Transverse colon (tissue), 4 donors: ENCODE measurements around the gene LAMB1.

Experiments used
- EP300 ChIP-seq: sonication (generic); formaldehyde crosslinking; IDR thresholded peaks from one replicate; pipeline ENCODE4 v1.6.1; 2017; ENCODE audit warnings: antibody characterized with exemption, low read depth
- POLR2A ChIP-seq: fragments of 450-650 bp; IDR thresholded peaks from one replicate; pipeline ENCODE4 v1.6.1; 2016; ENCODE audit warnings: antibody characterized with exemption, mild to moderate bottlenecking, moderate library complexity
- POLR2AphosphoS5 ChIP-seq, 3 donors: sonication (generic); formaldehyde crosslinking; IDR thresholded peaks; one replicate each; pipeline ENCODE4 v1.6.1; 2016; ENCODE audit warnings: antibody characterized with exemption in 3 of 3
- TF ChIP-seq, protein P1 (sequence below), 5 experiments: fragments of 200-600 bp in 3 of 5; fragments of 450-650 bp in 2 of 5; sonication (generic) in 3 of 5; IDR thresholded peaks; 1 replicate in 2 of 5; 2 replicates in 3 of 5; pipeline ENCODE4 v1.5.1; 2016 to 2017; ENCODE audit warnings: antibody characterized with exemption in 5 of 5, inconsistent platforms in 3 of 5, mild to moderate bottlenecking in 2 of 5, moderate library complexity in 1 of 5

- TF ChIP-seq, protein P1, sequence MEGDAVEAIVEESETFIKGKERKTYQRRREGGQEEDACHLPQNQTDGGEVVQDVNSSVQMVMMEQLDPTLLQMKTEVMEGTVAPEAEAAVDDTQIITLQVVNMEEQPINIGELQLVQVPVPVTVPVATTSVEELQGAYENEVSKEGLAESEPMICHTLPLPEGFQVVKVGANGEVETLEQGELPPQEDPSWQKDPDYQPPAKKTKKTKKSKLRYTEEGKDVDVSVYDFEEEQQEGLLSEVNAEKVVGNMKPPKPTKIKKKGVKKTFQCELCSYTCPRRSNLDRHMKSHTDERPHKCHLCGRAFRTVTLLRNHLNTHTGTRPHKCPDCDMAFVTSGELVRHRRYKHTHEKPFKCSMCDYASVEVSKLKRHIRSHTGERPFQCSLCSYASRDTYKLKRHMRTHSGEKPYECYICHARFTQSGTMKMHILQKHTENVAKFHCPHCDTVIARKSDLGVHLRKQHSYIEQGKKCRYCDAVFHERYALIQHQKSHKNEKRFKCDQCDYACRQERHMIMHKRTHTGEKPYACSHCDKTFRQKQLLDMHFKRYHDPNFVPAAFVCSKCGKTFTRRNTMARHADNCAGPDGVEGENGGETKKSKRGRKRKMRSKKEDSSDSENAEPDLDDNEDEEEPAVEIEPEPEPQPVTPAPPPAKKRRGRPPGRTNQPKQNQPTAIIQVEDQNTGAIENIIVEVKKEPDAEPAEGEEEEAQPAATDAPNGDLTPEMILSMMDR (IDR thresholded peaks at IDR 0.05), result no peak
- TF ChIP-seq EP300 (no peak), POLR2A (no peak), POLR2AphosphoS5 (IDR thresholded peaks at IDR 0.05) (no peak)
These were observed 43.4 kb downstream of the LAMB1 start for GRCh38 chr7:107959527-107959898.
